Measurements from ENCODE around the gene DGCR6L.
"Not testable (repeated sequence)": the region's sequence is repeated elsewhere in the genome, so short reads cannot be mapped to it uniquely, and the experiment has no call there.

DNA sequence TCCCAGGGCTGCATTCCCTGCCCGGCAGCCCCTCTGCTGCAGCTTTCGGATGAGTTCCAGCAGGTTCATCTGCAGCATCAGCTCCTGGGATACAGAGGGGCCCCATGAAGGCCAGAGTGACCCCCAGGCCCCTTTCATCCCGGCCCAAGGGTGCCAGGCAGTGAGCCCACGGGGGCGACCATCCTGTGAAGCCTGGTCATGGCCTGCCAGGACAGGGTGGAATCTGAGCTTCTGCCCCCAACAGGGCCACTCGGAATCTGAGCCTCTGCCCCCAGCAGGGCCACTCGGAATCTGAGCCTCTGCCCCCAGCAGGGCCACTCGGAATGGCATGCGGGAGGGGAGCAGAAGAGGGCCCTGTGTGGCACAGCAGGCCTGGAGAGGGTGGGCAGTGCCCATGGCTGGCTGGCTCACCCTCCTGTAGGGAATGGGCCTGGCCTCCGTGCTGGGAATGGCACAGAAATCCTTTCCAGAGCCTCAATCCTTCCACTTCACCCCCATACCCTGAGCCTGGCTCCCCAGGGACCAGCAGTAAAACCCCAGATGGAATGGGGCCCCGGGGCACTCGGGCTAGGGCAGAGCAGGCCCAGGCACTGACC is 5.0 kb downstream of the DGCR6L start:
- TF ChIP-seq LEF1, FOXM1 (IDR thresholded peaks at IDR 0.05; ENCODE audit: borderline replicate concordance): not testable (repeated sequence)
